Measurements from ENCODE around the gene INTS1. TPM values are rescaled to one million over a fixed set of nuclear protein-coding genes. Genes with fewer than 3 reads are reported as not detected.

INTS1 gene
- total RNA-seq, 6 experiments from 2014 or later = 84.0 to 104 (median 89.5) TPM

DNA sequence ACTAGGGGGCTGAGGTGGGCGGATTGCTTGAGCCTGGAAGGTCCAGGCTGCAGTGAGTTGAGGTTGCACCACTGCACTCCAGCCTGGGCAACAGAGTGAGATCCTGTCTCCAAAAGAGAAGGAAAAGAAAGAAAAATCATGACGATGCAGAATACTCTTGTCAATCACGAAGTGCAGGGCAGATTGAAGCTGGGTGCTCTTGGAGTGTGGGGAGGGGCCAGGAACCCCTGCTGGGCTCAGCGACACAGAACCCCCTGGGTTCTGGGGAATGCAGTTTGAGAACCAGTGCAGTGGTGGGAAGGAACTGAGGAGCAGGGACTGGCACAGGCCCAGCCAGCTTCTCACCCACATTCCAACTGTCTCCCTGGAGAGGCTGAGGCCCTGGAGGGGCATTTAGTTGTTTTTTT, 10.8 kb upstream of the INTS1 start:
- no peak overlapping the region for H3K4me3 Mint-ChIP-seq
- peaks cover 11% of the 10 kb centered on the region for H3K36me3 Mint-ChIP-seq (ENCODE audit: low read depth)
- DNase-seq = no peak
- TF ChIP-seq, protein P1, sequence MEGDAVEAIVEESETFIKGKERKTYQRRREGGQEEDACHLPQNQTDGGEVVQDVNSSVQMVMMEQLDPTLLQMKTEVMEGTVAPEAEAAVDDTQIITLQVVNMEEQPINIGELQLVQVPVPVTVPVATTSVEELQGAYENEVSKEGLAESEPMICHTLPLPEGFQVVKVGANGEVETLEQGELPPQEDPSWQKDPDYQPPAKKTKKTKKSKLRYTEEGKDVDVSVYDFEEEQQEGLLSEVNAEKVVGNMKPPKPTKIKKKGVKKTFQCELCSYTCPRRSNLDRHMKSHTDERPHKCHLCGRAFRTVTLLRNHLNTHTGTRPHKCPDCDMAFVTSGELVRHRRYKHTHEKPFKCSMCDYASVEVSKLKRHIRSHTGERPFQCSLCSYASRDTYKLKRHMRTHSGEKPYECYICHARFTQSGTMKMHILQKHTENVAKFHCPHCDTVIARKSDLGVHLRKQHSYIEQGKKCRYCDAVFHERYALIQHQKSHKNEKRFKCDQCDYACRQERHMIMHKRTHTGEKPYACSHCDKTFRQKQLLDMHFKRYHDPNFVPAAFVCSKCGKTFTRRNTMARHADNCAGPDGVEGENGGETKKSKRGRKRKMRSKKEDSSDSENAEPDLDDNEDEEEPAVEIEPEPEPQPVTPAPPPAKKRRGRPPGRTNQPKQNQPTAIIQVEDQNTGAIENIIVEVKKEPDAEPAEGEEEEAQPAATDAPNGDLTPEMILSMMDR (IDR thresholded peaks at IDR 0.05) = no peak
- H3K4me1 Mint-ChIP-seq (ENCODE audit: low read depth) = peaks cover 28% of the 10 kb centered on the region
- H3K27ac Mint-ChIP-seq = peak overlapping the region; percentile 11; the same call in 1 of the 2 replicates
- peaks cover 6% of the 10 kb centered on the region; the same call in 1 of the 2 replicates for H3K27me3 Mint-ChIP-seq (ENCODE audit: insufficient read depth)
- peaks cover 18% of the 10 kb centered on the region for H3K9me3 Mint-ChIP-seq

DNA sequence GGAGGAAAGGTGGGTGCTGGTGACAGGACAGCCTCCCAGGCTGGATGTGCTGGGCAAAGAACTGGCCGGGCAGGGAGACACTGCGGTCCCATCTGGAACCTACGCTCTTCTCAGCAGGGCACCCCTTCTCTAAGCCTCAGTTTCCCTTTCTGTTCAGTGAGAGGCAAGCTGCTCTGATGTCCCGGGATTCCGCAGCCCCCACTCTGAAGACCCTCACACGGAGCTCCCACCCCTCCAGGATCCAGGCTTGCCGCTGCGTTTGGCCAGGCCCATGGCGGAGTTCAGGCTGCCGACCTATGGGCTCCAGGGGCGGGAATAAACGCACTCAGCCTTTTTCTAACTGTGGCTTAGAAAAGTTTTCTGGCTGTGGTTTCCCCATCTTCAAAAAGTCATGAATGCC, 10.2 kb upstream of the INTS1 start:
- H3K9me3 Mint-ChIP-seq = peaks cover 12% of the 10 kb centered on the region
- H3K36me3 Mint-ChIP-seq (ENCODE audit: low read depth) = peaks cover 5% of the 10 kb centered on the region
- TF ChIP-seq, protein P1 (IDR thresholded peaks at IDR 0.05) = no peak
- no peak overlapping the region for H3K4me3 Mint-ChIP-seq
- peaks cover 6% of the 10 kb centered on the region; the same call in 1 of the 2 replicates for H3K27me3 Mint-ChIP-seq (ENCODE audit: insufficient read depth)
- H3K27ac Mint-ChIP-seq = no peak overlapping the region
- no peak for DNase-seq
- H3K4me1 Mint-ChIP-seq (ENCODE audit: low read depth) = peaks cover 27% of the 10 kb centered on the region

DNA sequence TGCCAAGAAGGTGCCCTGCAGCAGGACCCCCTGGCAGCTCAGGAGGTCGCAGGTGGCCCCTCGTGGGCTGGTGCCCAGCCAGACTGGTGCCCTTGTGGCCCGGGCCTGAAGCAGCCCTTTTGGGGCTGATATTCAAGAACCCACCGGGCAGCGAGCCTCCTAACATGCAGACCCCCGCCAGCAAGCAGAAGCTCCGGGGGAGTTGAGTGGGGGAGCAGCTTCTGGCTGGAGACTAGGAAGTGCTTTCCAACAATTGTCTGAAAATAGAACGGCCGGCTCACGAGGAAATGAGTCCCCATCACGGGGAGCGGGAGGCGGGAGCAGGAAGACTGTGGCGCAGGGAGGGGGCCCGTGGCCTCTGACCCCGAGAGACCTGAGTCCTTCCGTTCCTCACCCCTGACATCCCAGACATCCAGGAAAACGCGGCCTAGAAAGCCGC, 9.5 kb upstream of the INTS1 start:
- Mint-ChIP-seq H3K4me3 (peak overlapping the region; percentile 26; the same call in 1 of the 2 replicates), H3K27ac (peak overlapping the region; percentile 69), H3K27me3 (ENCODE audit: insufficient read depth) (peaks cover 6% of the 10 kb centered on the region; the same call in 1 of the 2 replicates), H3K36me3 (ENCODE audit: low read depth) (no peaks in the 10 kb centered on the region), H3K9me3 (peaks cover 6% of the 10 kb centered on the region), H3K4me1 (ENCODE audit: low read depth) (peaks cover 27% of the 10 kb centered on the region)
- TF ChIP-seq, protein P1 (IDR thresholded peaks at IDR 0.05) = no peak
- DNase-seq = no peak

DNA sequence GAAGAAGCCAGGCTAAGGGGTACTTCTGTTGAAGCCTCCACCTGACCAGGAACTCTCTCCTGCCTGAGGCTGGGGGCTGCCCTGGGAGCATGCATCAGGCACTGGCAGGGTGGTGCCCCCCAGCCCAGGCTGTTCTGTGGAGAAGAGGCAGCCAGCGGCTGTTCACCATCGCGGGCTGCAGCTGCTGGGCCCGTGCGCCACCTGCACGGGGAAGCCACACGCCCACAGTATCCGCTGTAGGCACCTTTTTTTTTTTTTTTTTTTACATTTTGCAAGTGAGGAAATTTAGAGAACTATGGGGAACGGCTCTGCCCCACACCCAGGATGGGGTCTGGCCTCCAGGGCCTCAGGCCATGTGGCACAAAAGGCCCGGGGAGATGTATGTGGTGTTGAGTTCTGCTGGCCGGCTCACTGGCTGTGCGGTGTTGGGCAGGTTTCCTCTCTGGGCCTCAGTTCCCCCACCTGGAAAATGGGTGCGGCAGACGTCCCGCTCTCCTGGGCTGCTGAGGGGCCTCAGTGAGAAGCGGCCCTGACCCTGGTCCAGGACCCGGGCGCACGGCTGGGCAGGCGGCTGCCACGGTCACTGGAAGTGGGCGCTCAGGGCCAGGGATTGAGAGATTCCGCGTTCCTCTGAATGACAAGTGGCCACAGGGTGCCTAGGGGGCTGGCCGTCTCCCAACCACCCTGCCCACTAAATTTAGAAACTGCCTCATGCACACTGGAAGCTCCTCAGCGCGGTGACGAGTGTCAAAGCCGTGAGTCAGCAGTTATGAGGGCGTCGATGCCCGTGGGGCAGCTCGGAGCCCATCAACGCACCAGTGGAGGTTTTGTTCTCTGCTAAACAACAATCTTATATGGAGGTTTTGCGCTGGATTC, 8.8 kb upstream of the INTS1 start:
- peaks cover 27% of the 10 kb centered on the region for H3K4me1 Mint-ChIP-seq (ENCODE audit: low read depth)
- DNase-seq = peak; percentile 79
- TF ChIP-seq, protein P1 (IDR thresholded peaks at IDR 0.05) = no peak
- H3K4me3 Mint-ChIP-seq = peak overlapping the region; percentile 26; the same call in 1 of the 2 replicates
- peak overlapping the region; percentile 69 for H3K27ac Mint-ChIP-seq
- H3K9me3 Mint-ChIP-seq = no peaks in the 10 kb centered on the region; the same call in 1 of the 2 replicates
- H3K27me3 Mint-ChIP-seq (ENCODE audit: insufficient read depth) = peaks cover 6% of the 10 kb centered on the region; the same call in 1 of the 2 replicates
- no peaks in the 10 kb centered on the region for H3K36me3 Mint-ChIP-seq (ENCODE audit: low read depth)

DNA sequence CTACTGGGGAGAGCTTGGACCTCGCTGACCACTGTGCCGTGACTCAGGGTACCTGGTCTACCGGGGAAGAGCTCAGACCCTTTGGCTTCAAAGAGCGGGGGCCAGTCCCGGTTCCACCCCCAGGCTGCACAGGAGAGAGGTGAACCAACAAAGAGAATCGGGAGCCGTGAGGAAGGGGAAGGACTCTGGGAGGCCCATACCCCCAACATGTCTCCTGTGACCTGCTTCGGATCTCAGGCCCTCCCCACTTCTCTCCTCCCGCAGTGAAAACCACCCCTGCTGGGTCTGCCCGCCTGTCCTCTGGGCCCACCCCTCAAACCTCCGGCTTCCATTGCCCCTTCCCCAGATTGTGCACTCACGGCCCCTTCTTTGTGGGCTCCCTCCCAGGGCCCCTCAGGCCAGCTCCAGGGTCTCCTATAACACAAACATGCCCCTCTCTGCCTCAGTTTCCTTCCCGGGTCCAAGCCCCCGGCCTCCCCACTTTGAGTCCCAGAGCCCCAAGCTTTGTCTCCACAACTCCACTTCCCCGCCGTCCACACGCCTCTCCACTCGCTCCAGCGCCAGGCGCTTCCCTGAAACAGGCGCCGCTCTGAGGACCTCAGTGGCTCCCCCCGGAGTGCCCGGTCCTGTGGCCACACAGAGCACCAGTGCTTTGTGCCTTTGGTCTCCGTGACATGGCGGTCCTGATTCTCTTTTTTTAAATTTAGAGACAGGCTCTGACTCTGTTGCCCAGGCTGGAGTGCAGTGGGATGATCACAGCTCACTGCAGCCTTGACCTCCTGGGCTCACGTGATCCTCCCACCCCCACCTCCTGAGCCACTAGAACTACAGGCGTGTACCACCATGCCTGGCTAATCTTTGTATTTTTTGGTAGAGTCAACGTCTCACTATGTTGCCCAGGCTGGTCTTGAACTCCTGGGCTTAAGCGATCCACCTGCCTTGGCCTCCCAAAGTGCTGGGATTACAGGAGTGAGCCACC, 7.5 kb upstream of the INTS1 start:
- TF ChIP-seq, protein P1 (IDR thresholded peaks at IDR 0.05) = no peak
- H3K27me3 Mint-ChIP-seq (ENCODE audit: insufficient read depth) = peaks cover 6% of the 10 kb centered on the region; the same call in 1 of the 2 replicates
- no peaks in the 10 kb centered on the region for H3K36me3 Mint-ChIP-seq (ENCODE audit: low read depth)
- H3K9me3 Mint-ChIP-seq = no peaks in the 10 kb centered on the region
- peaks cover 35% of the 10 kb centered on the region for H3K4me1 Mint-ChIP-seq (ENCODE audit: low read depth)
- H3K27ac Mint-ChIP-seq = no peak overlapping the region
- no peak overlapping the region for H3K4me3 Mint-ChIP-seq
- DNase-seq = no peak
